HCT116 (cell line): ENCODE data around the gene INKA1. TPM values are rescaled to one million over a fixed set of nuclear protein-coding genes. Genes with fewer than 3 reads are reported as not detected.
"Not testable (repeated sequence)": the region's sequence is repeated elsewhere in the genome, so short reads cannot be mapped to it uniquely, and the experiment has no call there.

Source experiments
- ATAC-seq: fragments of 200-7000 bp; cut with Tn5 transposase; 2 replicates; pipeline ENCODE4 v1.9.1; 2020; ENCODE audit warnings: mild to moderate bottlenecking, moderate library complexity
- BruUV-seq: library from RNA; stranded (reverse); fragments of 400-500 nt; replicated peaks from 2 replicates; lab custom pipeline; 2021; lab: Mats Ljungman, UMichigan
- CTCF ChIA-PET: fragments of 300-600 bp; sonication (Branson Sonifier 250); formaldehyde crosslinking; loops from one replicate; lab custom pipeline; 2021; ENCODE audit warnings: antibody characterized with exemption; lab: Charles Lee
- POLR2A ChIA-PET: fragments of 300-600, 350-600 bp; sonication (Branson Sonifier 250); formaldehyde crosslinking; loops from one replicate; lab custom pipeline; 2021; ENCODE audit warnings: antibody characterized with exemption; lab: Charles Lee
- RAD21 ChIA-PET, 2 experiments: fragments of 300-600 bp; sonication (Branson Sonifier 250); formaldehyde crosslinking; loops; one replicate each; lab custom pipeline; 2023; ENCODE audit warnings: low total read pairs in 2 of 2; ENCODE audit not compliant: uncharacterized antibody in 2 of 2, unreplicated experiment in 2 of 2, low non-redundant PET in 1 of 2; lab: Charles Lee
- DNase-seq: peaks from one replicate; pipeline ENCODE4 v3.0.0-alpha.2; 2010; ENCODE audit warnings: low read depth, low spot score
- H2AFZ ChIP-seq: fragments of 200-600 bp; shearing (Covaris generic), sonication (generic); 2 replicates; pipeline ENCODE4 v1.6.1; 2017; ENCODE audit warnings: low read depth, mixed run types, mixed read lengths, antibody characterized with exemption, low read length; ENCODE audit not compliant: poor library complexity, severe bottlenecking
- H3K27ac ChIP-seq: 2 replicates; pipeline ENCODE4 v1.5.1; 2012; ENCODE audit warnings: low read depth, low read length
- H3K27me3 ChIP-seq: fragments of 200-600 bp; sonication (generic); 2 replicates; pipeline ENCODE4 v1.6.1; 2016; ENCODE audit warnings: mixed run types, low read length, mixed read lengths; ENCODE audit not compliant: insufficient read depth
- H3K36me3 ChIP-seq, 2 experiments: fragments of 200-500 bp in 1 of 2; fragments of 200-600 bp in 1 of 2; sonication (Bioruptor generic) in 1 of 2; sonication (generic) in 1 of 2; 2 replicates each; pipeline versions ENCODE4 v1.5.1 to v1.6.1; 2014 to 2016; ENCODE audit warnings: low read length in 2 of 2, inconsistent platforms in 1 of 2, mixed read lengths in 1 of 2, mixed run types in 1 of 2; ENCODE audit not compliant: insufficient read depth in 2 of 2, control insufficient read depth in 1 of 2
- H3K4me1 ChIP-seq, 2 experiments: fragments of 200-600 bp in 1 of 2; sonication (generic) in 1 of 2; 2 replicates each; pipeline versions ENCODE4 v1.5.1 to v1.6.1; 2012 to 2017; ENCODE audit warnings: low read length in 2 of 2, inconsistent platforms in 1 of 2, mild to moderate bottlenecking in 1 of 2, mixed read lengths in 1 of 2, mixed run types in 1 of 2, moderate library complexity in 1 of 2; ENCODE audit not compliant: insufficient read depth in 2 of 2, control insufficient read depth in 1 of 2
- H3K4me2 ChIP-seq: fragments of 200-600 bp; sonication (generic); 2 replicates; pipeline ENCODE4 v1.6.1; 2017; ENCODE audit warnings: mixed run types, low read length, mixed read lengths
- H3K4me3 ChIP-seq, 2 experiments: fragments of 200-600 bp in 1 of 2; sonication (generic) in 1 of 2; replicated peaks in 1 of 2; 2 replicates each; pipeline ENCODE4 v1.5.1; 2011 to 2016; ENCODE audit warnings: low read length in 2 of 2, control low read depth in 1 of 2, low read depth in 1 of 2, mild to moderate bottlenecking in 1 of 2, mixed read lengths in 1 of 2, mixed run types in 1 of 2
- H3K79me2 ChIP-seq: fragments of 200-600 bp; sonication (generic); 2 replicates; pipeline ENCODE4 v1.6.1; 2017; ENCODE audit warnings: mild to moderate bottlenecking, mixed run types, low read length, moderate library complexity, mixed read lengths; ENCODE audit not compliant: insufficient read depth
- H3K9ac ChIP-seq: fragments of 200-600 bp; sonication (generic); 2 replicates; pipeline ENCODE4 v1.6.1; 2016; ENCODE audit warnings: low read length, mixed read lengths
- H3K9me2 ChIP-seq: fragments of 200-600 bp; sonication (generic), shearing (Covaris generic); 2 replicates; pipeline ENCODE4 v1.6.1; 2017; ENCODE audit warnings: mixed run types, mild to moderate bottlenecking, moderate library complexity; ENCODE audit not compliant: insufficient read depth
- H3K9me3 ChIP-seq, 2 experiments: fragments of 200-500 bp in 1 of 2; fragments of 200-600 bp in 1 of 2; sonication (Bioruptor generic) in 1 of 2; sonication (generic) in 1 of 2; 2 replicates each; pipeline ENCODE4 v1.6.1; 2014 to 2017; ENCODE audit warnings: low read length in 2 of 2, mixed read lengths in 2 of 2, inconsistent platforms in 1 of 2, low read depth in 1 of 2, mild to moderate bottlenecking in 1 of 2, mixed run types in 1 of 2, moderate library complexity in 1 of 2; ENCODE audit not compliant: control insufficient read depth in 1 of 2, insufficient read depth in 1 of 2
- H4K20me1 ChIP-seq: fragments of 200-600 bp; sonication (generic), shearing (Covaris generic); 2 replicates; pipeline ENCODE4 v1.6.1; 2017; ENCODE audit warnings: mixed run types, mild to moderate bottlenecking, moderate library complexity; ENCODE audit not compliant: insufficient read depth
- CEBPB ChIP-seq: IDR thresholded peaks from 2 replicates; pipeline ENCODE4 v1.6.1; 2012; ENCODE audit warnings: low read depth
- CTCF ChIP-seq, 3 experiments: fragments of 200-600 bp in 1 of 3; sonication (generic) in 1 of 3; IDR thresholded peaks in 2 of 3; conservative IDR thresholded peaks in 1 of 3; 2 replicates each; pipeline ENCODE4 v1.5.1; 2012 to 2017; ENCODE audit warnings: low read depth in 2 of 3, low read length in 2 of 3, antibody characterized with exemption in 1 of 3, borderline replicate concordance in 1 of 3, control low read depth in 1 of 3, mild to moderate bottlenecking in 1 of 3, mixed read lengths in 1 of 3, mixed run types in 1 of 3, moderate library complexity in 1 of 3; ENCODE audit not compliant: insufficient read depth in 1 of 3
- EZH2 ChIP-seq: fragments of 200-600 bp; sonication (generic); IDR thresholded peaks from 2 replicates; pipeline ENCODE4 v1.6.1; 2017; ENCODE audit warnings: antibody characterized with exemption, mixed run types
- MAX ChIP-seq: IDR thresholded peaks from 2 replicates; pipeline ENCODE4 v1.6.1; 2012
- POLR2A ChIP-seq: IDR thresholded peaks from 2 replicates; pipeline ENCODE4 v1.7.0; 2011; ENCODE audit warnings: borderline replicate concordance; ENCODE audit not compliant: insufficient read depth, insufficient read length; ENCODE audit errors: extremely low read depth
- REST ChIP-seq: IDR thresholded peaks from 2 replicates; pipeline ENCODE4 v1.6.1; 2012; ENCODE audit warnings: low read depth
- intact Hi-C: fragments of 100-400 bp; cut with micrococcal nuclease; formaldehyde crosslinking; loops from 2 replicates; pipeline ENCODE4 v1.10.0; 2022
- total RNA-seq: library from RNA; stranded (reverse); gene quantifications from one replicate; pipeline ENCODE4 v1.2.1, GENCODE V29; 2021; ENCODE audit not compliant: unreplicated experiment

INKA1 gene
- total RNA-seq, 1 experiment from 2014 or later, result 1.6 TPM

- TF ChIP-seq REST (no peak), POLR2A (no peak), CEBPB (no peak), MAX (no peak), CTCF (IDR thresholded peaks at IDR 0.05 in 2 of 3, conservative IDR thresholded peaks at IDR 0.05 in 1 of 3; ENCODE audit: borderline replicate concordance in 1 of 3, insufficient read depth in 1 of 3, low read depth in 2 of 3, low read length in 2 of 3) (no peak), EZH2 (no peak)
These were observed 27.5 kb upstream of the INKA1 start (continued) for GRCh38 chr3:49775538-49775937.

GRCh38 chr3:49776101-49776500 lies 27.0 kb upstream of the INKA1 start:
- BruUV-seq, H3K9ac ChIP-seq, H3K27ac ChIP-seq, H3K4me2 ChIP-seq, H4K20me1 ChIP-seq, H3K9me2 ChIP-seq, POLR2A ChIA-PET, H3K4me3 ChIP-seq, H3K4me1 ChIP-seq, DNase-seq, H3K9me3 ChIP-seq, CTCF ChIA-PET, RAD21 ChIA-PET, H3K27me3 ChIP-seq, intact Hi-C loops, H2AFZ ChIP-seq, ATAC-seq, H3K36me3 ChIP-seq: not testable (repeated sequence)
- H3K79me2 ChIP-seq, result peaks cover 79% of the 10 kb centered on the region
